Activated CD4-positive, alpha-beta T cell treated with anti-CD3 and anti-CD28 coated beads, Interleukin-2, amount 10 ng/mL, durations not matched to agents 7 days and 5 days (primary cell): ENCODE data around the gene TMED4. TPM values are rescaled to one million over a fixed set of nuclear protein-coding genes. Genes with fewer than 3 reads are reported as not detected.
"Not testable (repeated sequence)": the region's sequence is repeated elsewhere in the genome, so short reads cannot be mapped to it uniquely, and the experiment has no call there.

ENCODE experiments used
- CTCF ChIA-PET: fragments of 350-600 bp; sonication (Branson Sonifier 250); formaldehyde crosslinking; loops from one replicate; lab custom pipeline; 2021; ENCODE audit warnings: antibody characterized with exemption; lab: Charles Lee
- POLR2A ChIA-PET: fragments of 350-600 bp; sonication (Branson Sonifier 250); formaldehyde crosslinking; loops from one replicate; lab custom pipeline; 2021; ENCODE audit warnings: antibody characterized with exemption; lab: Charles Lee
- DNase-seq: peaks from one replicate; pipeline ENCODE4 v3.0.0-alpha.2; 2020
- H3K27ac Mint-ChIP-seq: one replicate; pipeline ENCODE4 v1.8.0; 2021; ENCODE audit warnings: mild to moderate bottlenecking, moderate library complexity, mixed read lengths
- H3K27me3 Mint-ChIP-seq: one replicate; pipeline ENCODE4 v1.8.0; 2021; ENCODE audit warnings: mixed read lengths
- H3K36me3 Mint-ChIP-seq: one replicate; pipeline ENCODE4 v1.8.0; 2021; ENCODE audit warnings: low read depth, mixed read lengths
- H3K4me1 Mint-ChIP-seq: one replicate; pipeline ENCODE4 v1.8.0; 2021; ENCODE audit warnings: mixed read lengths
- H3K4me3 Mint-ChIP-seq: one replicate; pipeline ENCODE4 v1.8.0; 2021; ENCODE audit warnings: mild to moderate bottlenecking, moderate library complexity, mixed read lengths
- H3K9me3 Mint-ChIP-seq: one replicate; pipeline ENCODE4 v1.8.0; 2021; ENCODE audit warnings: mixed read lengths
- total RNA-seq, 2 experiments: library from RNA; stranded (reverse); gene quantifications; one replicate each; pipeline ENCODE4 v1.2.3, GENCODE V29; 2021

TMED4 gene
- total RNA-seq, 2 experiments from 2014 or later = 78.1 to 78.3 TPM

GRCh38 chr7:44603193-44603592 lies 21.2 kb upstream of the TMED4 start:
- peaks cover 8% of the 10 kb centered on the region for H3K36me3 Mint-ChIP-seq
- no peak overlapping the region for H3K4me3 Mint-ChIP-seq
- H3K27me3 Mint-ChIP-seq = peaks cover 3% of the 10 kb centered on the region
- H3K9me3 Mint-ChIP-seq = no peaks in the 10 kb centered on the region
- ChIA-PET CTCF (interaction anchor here (1.4 kb wide), 1 partner anchor 17 kb away, joined by 3 read pairs; no protein-coding TSS in a partner anchor), POLR2A (no interaction called here)
- H3K4me1 Mint-ChIP-seq = peaks cover 27% of the 10 kb centered on the region
- H3K27ac Mint-ChIP-seq = no peak overlapping the region
- DNase-seq = no peak

- DNase-seq = no peak
- H3K4me3 Mint-ChIP-seq = no peak overlapping the region
- H3K27me3 Mint-ChIP-seq = peaks cover 3% of the 10 kb centered on the region
- no peak overlapping the region for H3K27ac Mint-ChIP-seq
- H3K4me1 Mint-ChIP-seq = peaks cover 21% of the 10 kb centered on the region
- no peaks in the 10 kb centered on the region for H3K9me3 Mint-ChIP-seq
- ChIA-PET POLR2A (no interaction called here), CTCF (interaction anchor here (1.4 kb wide), 1 partner anchor 18 kb away, joined by 3 read pairs; no protein-coding TSS in a partner anchor)
- H3K36me3 Mint-ChIP-seq = peaks cover 4% of the 10 kb centered on the region
These were observed 20.5 kb upstream of the TMED4 start for GRCh38 chr7:44602576-44602910.

- ChIA-PET CTCF (interaction anchor here (0.7 to 1.0 kb wide), 4 partner anchors 11 to 40 kb away, joined by 3 to 4 read pairs (median 4); partner anchors contain the start of gene TMED4), POLR2A (no interaction called here)
- Mint-ChIP-seq H3K4me1 (no peaks in the 10 kb centered on the region), H3K27me3 (peaks cover 3% of the 10 kb centered on the region), H3K9me3 (no peaks in the 10 kb centered on the region), H3K4me3 (no peak overlapping the region), H3K36me3 (no peaks in the 10 kb centered on the region), H3K27ac (no peak overlapping the region)
- DNase-seq = no peak
These were observed 17.2 kb upstream of the TMED4 start for GRCh38 chr7:44599222-44599621.

GRCh38 chr7:44597181-44597580 lies 15.2 kb upstream of the TMED4 start:
- H3K27me3 Mint-ChIP-seq, H3K4me1 Mint-ChIP-seq, POLR2A ChIA-PET, H3K36me3 Mint-ChIP-seq, DNase-seq, H3K27ac Mint-ChIP-seq, H3K9me3 Mint-ChIP-seq, H3K4me3 Mint-ChIP-seq: not testable (repeated sequence)
- CTCF ChIA-PET = interaction anchor here (0.6 to 0.7 kb wide), 2 partner anchors 97 to 310 kb away, joined by 3 read pairs; no protein-coding TSS in a partner anchor

GRCh38 chr7:44595934-44596635 lies 14.1 kb upstream of the TMED4 start:
- peak overlapping the region; percentile 41 for H3K27ac Mint-ChIP-seq
- DNase-seq = no peak
- CTCF ChIA-PET = interaction anchor here (1.2 kb wide), 2 partner anchors 31 to 58 kb away, joined by 3 read pairs; no protein-coding TSS in a partner anchor
- POLR2A ChIA-PET = no interaction called here
- no peak overlapping the region for H3K4me3 Mint-ChIP-seq
- no peaks in the 10 kb centered on the region for H3K9me3 Mint-ChIP-seq
- peaks cover 2% of the 10 kb centered on the region for H3K4me1 Mint-ChIP-seq
- peaks cover 9% of the 10 kb centered on the region for H3K27me3 Mint-ChIP-seq
- H3K36me3 Mint-ChIP-seq = no peaks in the 10 kb centered on the region

- POLR2A ChIA-PET = no interaction called here
- Mint-ChIP-seq H3K36me3 (no peaks in the 10 kb centered on the region), H3K4me1 (peaks cover 13% of the 10 kb centered on the region), H3K9me3 (no peaks in the 10 kb centered on the region), H3K27me3 (peaks cover 9% of the 10 kb centered on the region), H3K4me3 (no peak overlapping the region), H3K27ac (no peak overlapping the region)
- DNase-seq = no peak
- CTCF ChIA-PET = interaction anchor here (0.6 to 1.2 kb wide), 3 partner anchors 10 to 315 kb away, joined by 3 read pairs; no protein-coding TSS in a partner anchor
These were observed 8.9 kb upstream of the TMED4 start for GRCh38 chr7:44590910-44591309.

GRCh38 chr7:44587843-44588711 lies 6.0 kb upstream of the TMED4 start:
- DNase-seq = peak; percentile 78
- CTCF ChIA-PET = interaction anchor here (0.6 to 2.0 kb wide), 8 partner anchors 11 to 260 kb away, joined by 3 to 5 read pairs (median 3); partner anchors contain the start of genes H2AZ2, OGDH and ZMIZ2
- no peaks in the 10 kb centered on the region for H3K36me3 Mint-ChIP-seq
- peak overlapping the region; percentile 11 for H3K27ac Mint-ChIP-seq
- no peaks in the 10 kb centered on the region for H3K9me3 Mint-ChIP-seq
- no peak overlapping the region for H3K4me3 Mint-ChIP-seq
- peaks cover 11% of the 10 kb centered on the region for H3K4me1 Mint-ChIP-seq
- peaks cover 7% of the 10 kb centered on the region for H3K27me3 Mint-ChIP-seq
- POLR2A ChIA-PET = no interaction called here

- Mint-ChIP-seq H3K36me3 (peaks cover 30% of the 10 kb centered on the region), H3K4me3 (peak overlapping the region; percentile 93), H3K9me3 (no peaks in the 10 kb centered on the region), H3K27ac (peak overlapping the region; percentile 97), H3K4me1 (peaks cover 40% of the 10 kb centered on the region), H3K27me3 (peaks cover 6% of the 10 kb centered on the region)
- CTCF ChIA-PET = interaction anchor here (0.8 to 1.5 kb wide), 4 partner anchors 9 to 272 kb away, joined by 3 read pairs; partner anchors contain the start of gene DDX56
- no peak for DNase-seq
- POLR2A ChIA-PET = no interaction called here
These were observed 1.3 kb upstream of the TMED4 start for GRCh38 chr7:44583146-44583865.

- Mint-ChIP-seq H3K4me1 (peaks cover 36% of the 10 kb centered on the region), H3K9me3 (no peaks in the 10 kb centered on the region), H3K36me3 (peaks cover 37% of the 10 kb centered on the region), H3K27me3 (peaks cover 6% of the 10 kb centered on the region), H3K4me3 (peak overlapping the region; percentile 93), H3K27ac (peak overlapping the region; percentile 97)
- ChIA-PET CTCF (interaction anchor here (0.6 to 3.1 kb wide), 10 partner anchors 9 to 555 kb away, joined by 3 to 9 read pairs (median 4); no protein-coding TSS in a partner anchor), POLR2A (interaction anchor here (0.5 to 1.1 kb wide), 3 partner anchors 16 to 222 kb away, joined by 3 to 5 read pairs (median 3); partner anchors contain the start of gene OGDH)
- DNase-seq = peak; percentile 68
These were observed 819 bp downstream of the TMED4 start for GRCh38 chr7:44580945-44581878.

- ChIA-PET POLR2A (no interaction called here), CTCF (interaction anchor here (1.2 kb wide), 1 partner anchor 30 kb away, joined by 3 read pairs; the partner anchor contains the start of gene OGDH)
- H3K9me3 Mint-ChIP-seq = no peaks in the 10 kb centered on the region
- peak overlapping the region; percentile 21 for H3K27ac Mint-ChIP-seq
- DNase-seq = no peak
- no peaks in the 10 kb centered on the region for H3K27me3 Mint-ChIP-seq
- H3K4me3 Mint-ChIP-seq = no peak overlapping the region
- peaks cover 62% of the 10 kb centered on the region for H3K36me3 Mint-ChIP-seq
- H3K4me1 Mint-ChIP-seq = peaks cover 61% of the 10 kb centered on the region
These were observed 5.8 kb downstream of the TMED4 start for GRCh38 chr7:44576228-44576627.

- Mint-ChIP-seq H3K9me3 (no peaks in the 10 kb centered on the region), H3K27me3 (no peaks in the 10 kb centered on the region), H3K27ac (peak overlapping the region; percentile 92), H3K36me3 (peaks cover 54% of the 10 kb centered on the region), H3K4me3 (peak overlapping the region; percentile 89), H3K4me1 (peaks cover 49% of the 10 kb centered on the region)
- ChIA-PET POLR2A (no interaction called here), CTCF (interaction anchor here (0.7 to 2.4 kb wide), 4 partner anchors 10 to 531 kb away, joined by 3 to 14 read pairs (median 3); partner anchors contain the start of gene DBNL)
- no peak for DNase-seq
These were observed 7.0 kb downstream of the TMED4 start for GRCh38 chr7:44575054-44575453.
